A673 (cell line): ENCODE results near the gene MOV10.

Experiments
- CTCF ChIP-seq: fragments of 300-800, 200-600 bp; sonication (generic); conservative IDR thresholded peaks from 2 replicates; pipeline ENCODE4 v1.5.1; 2017; ENCODE audit warnings: low read depth, mild to moderate bottlenecking, antibody characterized with exemption, low read length, moderate library complexity, mixed read lengths
- EZH2 ChIP-seq: fragments of 200-600 bp; sonication (generic); IDR thresholded peaks from 2 replicates; pipeline ENCODE4 v1.6.1; 2017; ENCODE audit warnings: borderline replicate concordance, low read depth, mild to moderate bottlenecking, mixed read lengths, antibody characterized with exemption, low read length; ENCODE audit not compliant: poor library complexity, severe bottlenecking

GRCh38 chr1:112674986-112675727, 698 bp downstream of the MOV10 start:
- TF ChIP-seq EZH2 (no peak), CTCF (no peak; the same call in 1 of the 2 replicates)
